ENCODE results near the gene RGS16.

GRCh38 chr1:182600745-182601415, 3.3 kb downstream of the RGS16 start:
- TF ChIP-seq CTCF (IDR thresholded peaks at IDR 0.05; ENCODE audit: insufficient read depth, low read length) (no peak), GABPA (IDR thresholded peaks at IDR 0.05; ENCODE audit: low read depth) (no peak)
